Measurements from ENCODE around the gene UTP4.
"Not testable (repeated sequence)": the region's sequence is repeated elsewhere in the genome, so short reads cannot be mapped to it uniquely, and the experiment has no call there.

The UTP4 gene

GRCh38 chr16:69114346-69114975, 18.0 kb upstream of the UTP4 start:
- no peaks in the 10 kb centered on the region for H3K27me3 ChIP-seq (ENCODE audit: insufficient read depth, low read length)
- H3K9me3 ChIP-seq (ENCODE audit: low read length), result peaks cover 9% of the 10 kb centered on the region
- no peak overlapping the region for H3K4me3 ChIP-seq (ENCODE audit: low read length)
- H3K4me1 ChIP-seq (ENCODE audit: insufficient read depth, low read length), result no peaks in the 10 kb centered on the region
- peaks cover 77% of the 10 kb centered on the region for H3K36me3 ChIP-seq (ENCODE audit: insufficient read depth, low read length)
- H2AFZ ChIP-seq (ENCODE audit: low read depth, low read length), result no peak overlapping the region

GRCh38 chr16:69114976-69115355, 17.5 kb upstream of the UTP4 start:
- Histone ChIP-seq H3K4me1 (ENCODE audit: insufficient read depth, low read length) (no peaks in the 10 kb centered on the region), H3K9me3 (ENCODE audit: low read length) (peaks cover 9% of the 10 kb centered on the region), H3K4me3 (ENCODE audit: low read length) (no peak overlapping the region), H2AFZ (ENCODE audit: low read depth, low read length) (no peak overlapping the region), H3K27me3 (ENCODE audit: insufficient read depth, low read length) (no peaks in the 10 kb centered on the region), H3K36me3 (ENCODE audit: insufficient read depth, low read length) (peaks cover 77% of the 10 kb centered on the region)

DNA sequence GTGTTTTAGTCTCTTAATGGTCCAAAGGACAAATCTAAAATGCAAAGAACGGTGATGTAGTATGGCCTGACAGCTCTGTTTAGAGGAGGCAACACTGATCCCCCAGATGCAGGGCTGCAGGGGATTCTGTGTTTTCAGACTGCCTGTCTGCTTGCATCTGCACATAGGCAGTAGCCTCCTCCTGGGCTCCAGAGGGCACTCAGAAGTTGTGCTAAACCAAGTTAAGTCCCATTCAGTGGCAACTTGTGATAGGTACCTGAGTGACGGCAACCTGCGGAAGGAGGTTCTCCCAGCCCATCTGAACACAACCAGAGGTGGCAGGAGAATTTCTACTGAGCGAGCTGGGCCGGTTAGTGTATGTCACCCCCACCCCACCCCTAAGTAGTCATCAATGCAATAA, 17.1 kb upstream of the UTP4 start:
- no peak overlapping the region for H3K4me3 ChIP-seq (ENCODE audit: low read length)
- peaks cover 80% of the 10 kb centered on the region for H3K36me3 ChIP-seq (ENCODE audit: insufficient read depth, low read length)
- H3K27me3 ChIP-seq (ENCODE audit: insufficient read depth, low read length), result no peaks in the 10 kb centered on the region
- no peaks in the 10 kb centered on the region for H3K4me1 ChIP-seq (ENCODE audit: insufficient read depth, low read length)
- H3K9me3 ChIP-seq (ENCODE audit: low read length), result peaks cover 9% of the 10 kb centered on the region
- H2AFZ ChIP-seq (ENCODE audit: low read depth, low read length), result no peak overlapping the region

DNA sequence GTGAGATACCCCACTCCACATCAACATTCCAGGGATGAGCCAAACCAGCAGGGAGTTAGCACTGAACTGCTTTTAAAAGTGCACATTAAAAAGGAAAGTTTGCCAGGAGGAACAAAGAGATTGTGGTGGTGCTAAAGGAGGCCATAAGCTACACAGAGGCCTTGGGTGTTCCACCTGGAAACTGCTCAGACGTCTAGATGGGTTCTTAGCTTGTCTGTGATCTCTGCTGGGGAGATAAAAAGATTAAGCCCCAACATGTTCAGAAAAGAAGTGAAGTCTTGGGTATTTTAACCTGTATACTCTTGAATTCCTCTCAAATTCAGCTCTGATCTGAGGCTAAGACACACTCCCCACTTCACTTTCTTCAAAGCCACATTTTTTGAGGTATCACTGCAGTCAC, 16.6 kb upstream of the UTP4 start:
- peaks cover 13% of the 10 kb centered on the region for H3K9me3 ChIP-seq (ENCODE audit: low read length)
- peaks cover 80% of the 10 kb centered on the region for H3K36me3 ChIP-seq (ENCODE audit: insufficient read depth, low read length)
- H3K4me3 ChIP-seq (ENCODE audit: low read length), result no peak overlapping the region
- H3K27me3 ChIP-seq (ENCODE audit: insufficient read depth, low read length), result no peaks in the 10 kb centered on the region
- H2AFZ ChIP-seq (ENCODE audit: low read depth, low read length), result no peak overlapping the region
- H3K4me1 ChIP-seq (ENCODE audit: insufficient read depth, low read length), result no peaks in the 10 kb centered on the region

DNA sequence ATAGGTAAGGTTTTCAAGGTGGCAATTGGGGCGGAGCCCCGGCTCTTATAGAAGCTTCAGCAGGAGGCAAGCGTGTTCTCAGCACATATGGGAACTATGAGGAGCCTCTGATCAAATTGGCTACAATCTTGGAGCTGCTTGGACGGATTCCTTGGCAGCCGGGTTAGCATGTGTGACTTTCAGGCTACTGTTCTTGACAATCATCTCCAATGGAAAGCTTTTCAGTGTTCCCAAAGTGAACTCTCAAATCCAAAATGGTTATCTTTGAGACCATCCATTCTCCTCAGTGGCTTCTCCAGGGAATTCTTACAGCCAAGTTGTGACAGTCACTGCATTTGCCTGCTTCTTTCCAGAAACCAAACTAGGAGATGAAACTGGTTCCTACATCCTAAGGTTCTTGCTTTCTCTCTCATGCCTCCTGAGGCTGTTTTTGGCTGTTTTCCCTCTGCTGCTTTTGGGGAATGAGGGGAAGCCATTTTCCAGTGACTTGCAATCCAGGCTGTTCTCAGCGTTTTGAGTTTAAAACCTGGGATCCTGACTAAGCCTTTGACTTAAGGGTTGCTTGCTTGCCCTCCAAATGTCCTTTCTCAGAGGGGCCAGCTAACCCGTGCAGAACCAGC, 16.1 kb upstream of the UTP4 start:
- H3K36me3 ChIP-seq (ENCODE audit: insufficient read depth, low read length), result peaks cover 83% of the 10 kb centered on the region
- no peaks in the 10 kb centered on the region for H3K4me1 ChIP-seq (ENCODE audit: insufficient read depth, low read length)
- H2AFZ ChIP-seq (ENCODE audit: low read depth, low read length), result no peak overlapping the region
- H3K9me3 ChIP-seq (ENCODE audit: low read length), result peaks cover 16% of the 10 kb centered on the region
- no peaks in the 10 kb centered on the region for H3K27me3 ChIP-seq (ENCODE audit: insufficient read depth, low read length)
- no peak overlapping the region for H3K4me3 ChIP-seq (ENCODE audit: low read length)

GRCh38 chr16:69116906-69117305, 15.5 kb upstream of the UTP4 start:
- H3K4me3 ChIP-seq (ENCODE audit: low read length), result no peak overlapping the region
- no peak overlapping the region for H2AFZ ChIP-seq (ENCODE audit: low read depth, low read length)
- no peaks in the 10 kb centered on the region for H3K27me3 ChIP-seq (ENCODE audit: insufficient read depth, low read length)
- H3K9me3 ChIP-seq (ENCODE audit: low read length), result peaks cover 16% of the 10 kb centered on the region
- peaks cover 78% of the 10 kb centered on the region for H3K36me3 ChIP-seq (ENCODE audit: insufficient read depth, low read length)
- H3K4me1 ChIP-seq (ENCODE audit: insufficient read depth, low read length), result no peaks in the 10 kb centered on the region

- no peaks in the 10 kb centered on the region for H3K4me1 ChIP-seq (ENCODE audit: insufficient read depth, low read length)
- H3K4me3 ChIP-seq (ENCODE audit: low read length), result no peak overlapping the region
- no peaks in the 10 kb centered on the region for H3K27me3 ChIP-seq (ENCODE audit: insufficient read depth, low read length)
- no peak overlapping the region for H2AFZ ChIP-seq (ENCODE audit: low read depth, low read length)
- H3K36me3 ChIP-seq (ENCODE audit: insufficient read depth, low read length), result peaks cover 78% of the 10 kb centered on the region
- peaks cover 16% of the 10 kb centered on the region for H3K9me3 ChIP-seq (ENCODE audit: low read length)
These were observed 14.0 kb upstream of the UTP4 start for GRCh38 chr16:69118468-69118867.

- H3K9me3 ChIP-seq (ENCODE audit: low read length), result peaks cover 16% of the 10 kb centered on the region
- H3K4me3 ChIP-seq (ENCODE audit: low read length), result no peak overlapping the region
- H3K27me3 ChIP-seq (ENCODE audit: insufficient read depth, low read length), result no peaks in the 10 kb centered on the region
- peaks cover 75% of the 10 kb centered on the region for H3K36me3 ChIP-seq (ENCODE audit: insufficient read depth, low read length)
- no peaks in the 10 kb centered on the region for H3K4me1 ChIP-seq (ENCODE audit: insufficient read depth, low read length)
- no peak overlapping the region for H2AFZ ChIP-seq (ENCODE audit: low read depth, low read length)
These were observed 13.5 kb upstream of the UTP4 start for GRCh38 chr16:69118994-69119393.

GRCh38 chr16:69119536-69119935, 12.9 kb upstream of the UTP4 start:
- Histone ChIP-seq H2AFZ (ENCODE audit: low read depth, low read length) (no peak overlapping the region), H3K27me3 (ENCODE audit: insufficient read depth, low read length) (no peaks in the 10 kb centered on the region), H3K4me3 (ENCODE audit: low read length) (no peak overlapping the region), H3K36me3 (ENCODE audit: insufficient read depth, low read length) (peaks cover 72% of the 10 kb centered on the region), H3K9me3 (ENCODE audit: low read length) (peaks cover 16% of the 10 kb centered on the region), H3K4me1 (ENCODE audit: insufficient read depth, low read length) (no peaks in the 10 kb centered on the region)

DNA sequence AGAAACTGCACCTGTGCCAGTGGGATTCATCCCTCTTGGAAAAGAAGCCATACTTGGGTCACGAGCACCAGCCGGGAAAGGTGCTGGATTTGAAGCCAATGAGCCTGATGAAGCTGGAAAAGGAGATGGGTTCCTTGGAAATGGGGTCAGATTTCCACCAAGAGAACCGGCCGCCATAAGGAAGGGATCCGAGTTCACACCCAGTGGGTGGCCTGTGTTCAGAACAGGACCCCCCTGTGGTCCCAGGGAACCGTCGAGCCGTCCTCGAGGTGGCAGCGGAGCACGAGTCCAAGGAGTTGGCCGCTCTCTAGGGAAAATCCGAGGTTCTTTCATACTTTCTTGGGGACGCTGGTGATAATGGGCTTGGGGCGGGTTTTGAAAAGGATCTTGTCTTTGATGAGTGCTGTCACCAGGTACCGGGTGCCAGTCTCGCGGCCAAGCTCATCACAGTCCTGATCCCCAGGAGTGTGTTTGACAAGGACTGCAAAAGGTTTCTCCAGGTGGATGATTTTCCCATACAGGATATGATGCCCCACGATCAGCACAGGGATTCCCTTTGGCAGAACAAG, 12.3 kb upstream of the UTP4 start:
- H3K9me3 ChIP-seq (ENCODE audit: low read length), result peaks cover 16% of the 10 kb centered on the region
- H3K4me1 ChIP-seq (ENCODE audit: insufficient read depth, low read length), result no peaks in the 10 kb centered on the region
- peaks cover 67% of the 10 kb centered on the region for H3K36me3 ChIP-seq (ENCODE audit: insufficient read depth, low read length)
- no peak overlapping the region for H3K4me3 ChIP-seq (ENCODE audit: low read length)
- H2AFZ ChIP-seq (ENCODE audit: low read depth, low read length), result no peak overlapping the region
- H3K27me3 ChIP-seq (ENCODE audit: insufficient read depth, low read length), result no peaks in the 10 kb centered on the region

- H3K4me3 ChIP-seq (ENCODE audit: low read length), result no peak overlapping the region
- no peaks in the 10 kb centered on the region for H3K27me3 ChIP-seq (ENCODE audit: insufficient read depth, low read length)
- H3K4me1 ChIP-seq (ENCODE audit: insufficient read depth, low read length), result no peaks in the 10 kb centered on the region
- H3K36me3 ChIP-seq (ENCODE audit: insufficient read depth, low read length), result peaks cover 39% of the 10 kb centered on the region
- H3K9me3 ChIP-seq (ENCODE audit: low read length), result peaks cover 7% of the 10 kb centered on the region
- H2AFZ ChIP-seq (ENCODE audit: low read depth, low read length), result no peak overlapping the region
These were observed 8.5 kb upstream of the UTP4 start for GRCh38 chr16:69123910-69124309.

GRCh38 chr16:69124406-69124805, 8.0 kb upstream of the UTP4 start:
- H3K36me3 ChIP-seq (ENCODE audit: insufficient read depth, low read length), result peaks cover 34% of the 10 kb centered on the region
- H3K4me3 ChIP-seq (ENCODE audit: low read length); H3K9me3 ChIP-seq (ENCODE audit: low read length); H3K27me3 ChIP-seq (ENCODE audit: insufficient read depth, low read length); H3K4me1 ChIP-seq (ENCODE audit: insufficient read depth, low read length); H2AFZ ChIP-seq (ENCODE audit: low read depth, low read length): not testable (repeated sequence)

GRCh38 chr16:69124961-69125360, 7.5 kb upstream of the UTP4 start:
- H3K36me3 ChIP-seq (ENCODE audit: insufficient read depth, low read length), result peaks cover 32% of the 10 kb centered on the region
- H3K9me3 ChIP-seq (ENCODE audit: low read length); H3K4me3 ChIP-seq (ENCODE audit: low read length); H3K27me3 ChIP-seq (ENCODE audit: insufficient read depth, low read length); H2AFZ ChIP-seq (ENCODE audit: low read depth, low read length); H3K4me1 ChIP-seq (ENCODE audit: insufficient read depth, low read length): not testable (repeated sequence)

DNA sequence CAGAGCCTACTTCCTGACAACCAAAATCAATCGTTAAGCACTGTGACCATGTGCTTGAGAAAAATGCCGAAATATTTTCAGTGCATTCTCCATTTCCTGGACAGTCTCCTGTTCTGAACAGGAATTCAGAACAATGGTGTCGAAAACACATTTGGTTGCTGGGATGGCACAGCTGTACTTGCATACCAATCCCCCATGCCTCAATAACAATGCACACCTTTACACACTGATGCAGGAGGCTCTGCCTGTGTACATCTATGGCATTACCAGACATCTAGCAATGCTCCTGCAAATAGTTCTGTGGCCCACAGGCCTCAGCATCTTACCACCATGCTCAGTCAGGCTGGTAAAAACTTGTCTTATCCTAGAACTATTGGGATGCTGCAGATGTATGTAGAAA, 6.2 kb upstream of the UTP4 start:
- H2AFZ ChIP-seq (ENCODE audit: low read depth, low read length), result no peak overlapping the region
- H3K27me3 ChIP-seq (ENCODE audit: insufficient read depth, low read length), result no peaks in the 10 kb centered on the region
- no peak overlapping the region for H3K4me3 ChIP-seq (ENCODE audit: low read length)
- peaks cover 29% of the 10 kb centered on the region for H3K36me3 ChIP-seq (ENCODE audit: insufficient read depth, low read length)
- peaks cover 13% of the 10 kb centered on the region for H3K4me1 ChIP-seq (ENCODE audit: insufficient read depth, low read length)
- no peaks in the 10 kb centered on the region for H3K9me3 ChIP-seq (ENCODE audit: low read length)

Data from neuron (in vitro differentiated cells).